ENCODE measurements around the gene CCL21.

The CCL21 gene

GRCh38 chr9:34691936-34692315, 18.0 kb downstream of the CCL21 start:
- Histone ChIP-seq H3K36me3 (ENCODE audit: control insufficient read depth in 2 of 2, insufficient read depth in 1 of 2, low read length in 2 of 2) (no peaks in the 10 kb centered on the region), H3K4me3 (ENCODE audit: low read depth, low read length) (no peak overlapping the region), H3K9me3 (ENCODE audit: control insufficient read depth, insufficient read depth, low read depth, low read length) (no peaks in the 10 kb centered on the region), H3K27ac (ENCODE audit: extremely low read depth, low read depth, low read length) (no peak overlapping the region), H3K4me1 (ENCODE audit: control insufficient read depth, insufficient read depth, low read length) (no peaks in the 10 kb centered on the region)
- POLR2A ChIA-PET = no interaction called here
- CTCF ChIA-PET = interaction anchor here (0.6 to 8.3 kb wide), 7 partner anchors 10 to 896 kb away, joined by 3 to 99 read pairs (median 4); partner anchors contain the start of genes PHF24 and RPP25L
- TF ChIP-seq ZNF174 (tag by site-specific recombination; IDR thresholded peaks at IDR 0.05) (no peak), PRDM4 (tag by site-specific recombination; IDR thresholded peaks at IDR 0.05) (no peak), PRDM1 (tag by site-specific recombination; IDR thresholded peaks at IDR 0.05) (no peak), ZNF133 (tag by site-specific recombination; IDR thresholded peaks at IDR 0.05) (no peak), HOXC10 (CRISPR knock-in tag; IDR thresholded peaks at IDR 0.05) (no peak), ZNF473 (tag by site-specific recombination; IDR thresholded peaks at IDR 0.05) (no peak), SETDB1 (IDR thresholded peaks at IDR 0.05; ENCODE audit: insufficient read length, low read length) (no peak), ZBTB26 (tag by site-specific recombination; optimal IDR thresholded peaks at IDR 0.05) (no peak), ZNF571 (tag by site-specific recombination; IDR thresholded peaks at IDR 0.05) (no peak), ZNF280D (tag by site-specific recombination; IDR thresholded peaks at IDR 0.05) (no peak), TCF7L2 (IDR thresholded peaks at IDR 0.05; ENCODE audit: borderline replicate concordance, low read depth, low read length) (no peak), YY1 (tag by site-specific recombination; IDR thresholded peaks at IDR 0.05) (no peak), ZNF561 (tag by site-specific recombination; IDR thresholded peaks at IDR 0.05; ENCODE audit: borderline replicate concordance) (no peak), HOXA7 (CRISPR knock-in tag; IDR thresholded peaks at IDR 0.05; ENCODE audit: borderline replicate concordance) (no peak)

GRCh38 chr9:34690983-34691935, 18.7 kb downstream of the CCL21 start, which contains the start of gene CCL19:
CCL19 (minus strand) TSS chr9:34691276; CDS start chr9:34691139, 137 bp downstream.
- Histone ChIP-seq H3K27ac (ENCODE audit: extremely low read depth, low read depth, low read length) (no peak within 1 kb of the TSS), H3K36me3 (ENCODE audit: control insufficient read depth in 2 of 2, insufficient read depth in 1 of 2, low read length in 2 of 2) (no peaks in the 10 kb centered on the region), H3K9me3 (ENCODE audit: control insufficient read depth, insufficient read depth, low read depth, low read length) (no peaks in the 10 kb centered on the region), H3K4me1 (ENCODE audit: control insufficient read depth, insufficient read depth, low read length) (no peaks in the 10 kb centered on the region), H3K4me3 (ENCODE audit: low read depth, low read length) (no peak within 1 kb of the TSS)
- POLR2A ChIA-PET = no interaction called here
- TF ChIP-seq KLF7 (tag by site-specific recombination; IDR thresholded peaks at IDR 0.05; ENCODE audit: borderline replicate concordance) (no peak), ZFP69B (tag by site-specific recombination; IDR thresholded peaks at IDR 0.05) (no peak), ZNF514 (tag by site-specific recombination; IDR thresholded peaks at IDR 0.05) (no peak), ZNF692 (tag by site-specific recombination; IDR thresholded peaks at IDR 0.05) (0 out of 2 replicates have a peak, but pooled peaks have one; percentile 29), ZNF248 (tag by site-specific recombination; IDR thresholded peaks at IDR 0.05) (no peak), ZNF48 (tag by site-specific recombination; IDR thresholded peaks at IDR 0.05) (no peak)
- CTCF ChIA-PET = interaction anchor here (0.6 to 8.3 kb wide), 7 partner anchors 11 to 897 kb away, joined by 3 to 99 read pairs (median 4); partner anchors contain the start of genes PHF24 and RPP25L
